Astrocyte (in vitro differentiated cells and primary cell): ENCODE results near the gene TICAM2. TPM values are rescaled to one million over a fixed set of nuclear protein-coding genes. Genes with fewer than 3 reads are reported as not detected.
A peak's percentile ranks its signal among the peaks of the same experiment; 100 is the strongest.

Source experiments
- DNase-seq: peaks from one replicate; pipeline ENCODE4 v3.0.0-alpha.2; 2010; ENCODE audit warnings: low read depth
- FAIRE-seq: peaks from 2 replicates; lab custom pipeline; 2011; peaks lifted over from hg19 to GRCh38; lab: Jason Lieb, UNC
- H2AFZ ChIP-seq: 2 replicates; pipeline ENCODE4 v1.6.0; 2012; ENCODE audit warnings: low read depth, low read length, inconsistent platforms
- H3K27ac ChIP-seq: 2 replicates; pipeline ENCODE4 v1.5.1; 2011; ENCODE audit warnings: low read depth, low read length, inconsistent platforms
- H3K27me3 ChIP-seq: 2 replicates; pipeline ENCODE4 v1.6.0; 2011; ENCODE audit warnings: low read length, inconsistent platforms; ENCODE audit not compliant: insufficient read depth
- H3K36me3 ChIP-seq: 2 replicates; pipeline ENCODE4 v1.5.1; 2011; ENCODE audit warnings: low read length, inconsistent platforms; ENCODE audit not compliant: insufficient read depth
- H3K4me1 ChIP-seq: 2 replicates; pipeline ENCODE4 v1.5.1; 2011; ENCODE audit warnings: low read length, inconsistent platforms; ENCODE audit not compliant: insufficient read depth
- H3K4me2 ChIP-seq: 2 replicates; pipeline ENCODE4 v1.6.0; 2012; ENCODE audit warnings: low read length, inconsistent platforms
- H3K4me3 ChIP-seq: 2 replicates; pipeline ENCODE4 v1.5.1; 2011; ENCODE audit warnings: low read depth, mild to moderate bottlenecking, low read length, inconsistent platforms; ENCODE audit not compliant: insufficient read depth
- H3K79me2 ChIP-seq: 2 replicates; pipeline ENCODE4 v1.6.0; 2012; ENCODE audit warnings: mild to moderate bottlenecking, low read length, inconsistent platforms; ENCODE audit not compliant: insufficient read depth
- H3K9ac ChIP-seq: 2 replicates; pipeline ENCODE4 v1.6.0; 2012; ENCODE audit warnings: mild to moderate bottlenecking, low read length, inconsistent platforms
- H3K9me3 ChIP-seq: 2 replicates; pipeline ENCODE4 v1.5.1; 2012; ENCODE audit warnings: low read depth, mild to moderate bottlenecking, low read length, inconsistent platforms; ENCODE audit not compliant: insufficient read depth
- H4K20me1 ChIP-seq: 2 replicates; pipeline ENCODE4 v1.6.0; 2012; ENCODE audit warnings: low read length, inconsistent platforms; ENCODE audit not compliant: insufficient read depth
- H3K27ac Mint-ChIP-seq: one replicate; pipeline ENCODE4 v1.8.0; 2021; ENCODE audit warnings: mild to moderate bottlenecking, mixed read lengths; ENCODE audit not compliant: unreplicated experiment
- H3K27me3 Mint-ChIP-seq: one replicate; pipeline ENCODE4 v1.8.0; 2021; ENCODE audit warnings: low read depth, mixed read lengths; ENCODE audit not compliant: unreplicated experiment
- H3K36me3 Mint-ChIP-seq: one replicate; pipeline ENCODE4 v1.8.0; 2021; ENCODE audit warnings: low read depth, mixed read lengths; ENCODE audit not compliant: unreplicated experiment
- H3K4me1 Mint-ChIP-seq: one replicate; pipeline ENCODE4 v1.8.0; 2021; ENCODE audit warnings: low read depth, mixed read lengths; ENCODE audit not compliant: unreplicated experiment
- H3K4me3 Mint-ChIP-seq: one replicate; pipeline ENCODE4 v1.8.0; 2021; ENCODE audit warnings: mild to moderate bottlenecking, moderate library complexity, mixed read lengths; ENCODE audit not compliant: unreplicated experiment
- H3K9me3 Mint-ChIP-seq: one replicate; pipeline ENCODE4 v1.8.0; 2021; ENCODE audit warnings: mild to moderate bottlenecking, mixed read lengths; ENCODE audit not compliant: unreplicated experiment
- EZH2 ChIP-seq: IDR thresholded peaks from 2 replicates; pipeline ENCODE4 v1.6.1; 2012; ENCODE audit warnings: mild to moderate bottlenecking, low read length, inconsistent platforms; ENCODE audit not compliant: insufficient read depth
- total RNA-seq: library from RNA; stranded (reverse); gene quantifications from 2 replicates; pipeline ENCODE4 v1.2.1, GENCODE V29; 2021
- TF ChIP-seq, protein P1 (sequence below): IDR thresholded peaks from 2 replicates; pipeline ENCODE4 v1.5.1; 2011; ENCODE audit warnings: low read depth, mild to moderate bottlenecking, inconsistent platforms, low read length, moderate library complexity; ENCODE audit not compliant: insufficient read depth

TICAM2 gene
- total RNA-seq, 1 donor from 2014 or later = 6.8 TPM

DNA sequence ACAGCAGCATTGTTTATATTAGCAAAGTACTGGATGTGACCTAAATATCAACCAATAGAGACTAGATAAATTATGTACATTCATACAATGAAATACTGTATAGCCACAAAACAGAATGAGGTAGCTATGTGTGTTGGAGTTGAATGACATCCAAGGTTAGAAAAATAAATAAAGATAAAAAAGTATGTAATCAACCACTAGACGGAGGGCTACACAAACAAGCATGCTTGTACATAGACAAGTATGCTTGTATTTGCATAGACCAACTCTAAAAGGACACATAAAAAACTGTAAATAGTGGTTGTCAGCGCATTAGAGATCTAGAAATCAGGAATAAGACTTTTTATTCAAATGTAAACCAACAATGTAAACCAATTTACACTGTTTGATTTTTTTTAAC, 60.7 kb downstream of the TICAM2 start:
- H3K4me1 Mint-ChIP-seq = peaks cover 17% of the 10 kb centered on the region
- peaks cover 5% of the 10 kb centered on the region for H3K9me3 Mint-ChIP-seq
- peaks cover 33% of the 10 kb centered on the region for H3K36me3 ChIP-seq
- peak overlapping the region; percentile 98 for H3K4me3 Mint-ChIP-seq
- no peaks in the 10 kb centered on the region for H3K27me3 Mint-ChIP-seq
- H3K79me2 ChIP-seq = peaks cover 76% of the 10 kb centered on the region
- DNase-seq (no peak), FAIRE-seq (no peak)
- peaks cover 73% of the 10 kb centered on the region for H4K20me1 ChIP-seq
- H3K27ac Mint-ChIP-seq = peak overlapping the region; percentile 30
- H3K27ac ChIP-seq = peak overlapping the region; percentile 92
- H3K36me3 Mint-ChIP-seq = peaks cover 20% of the 10 kb centered on the region
- H2AFZ ChIP-seq = no peak overlapping the region
- TF ChIP-seq, protein P1, sequence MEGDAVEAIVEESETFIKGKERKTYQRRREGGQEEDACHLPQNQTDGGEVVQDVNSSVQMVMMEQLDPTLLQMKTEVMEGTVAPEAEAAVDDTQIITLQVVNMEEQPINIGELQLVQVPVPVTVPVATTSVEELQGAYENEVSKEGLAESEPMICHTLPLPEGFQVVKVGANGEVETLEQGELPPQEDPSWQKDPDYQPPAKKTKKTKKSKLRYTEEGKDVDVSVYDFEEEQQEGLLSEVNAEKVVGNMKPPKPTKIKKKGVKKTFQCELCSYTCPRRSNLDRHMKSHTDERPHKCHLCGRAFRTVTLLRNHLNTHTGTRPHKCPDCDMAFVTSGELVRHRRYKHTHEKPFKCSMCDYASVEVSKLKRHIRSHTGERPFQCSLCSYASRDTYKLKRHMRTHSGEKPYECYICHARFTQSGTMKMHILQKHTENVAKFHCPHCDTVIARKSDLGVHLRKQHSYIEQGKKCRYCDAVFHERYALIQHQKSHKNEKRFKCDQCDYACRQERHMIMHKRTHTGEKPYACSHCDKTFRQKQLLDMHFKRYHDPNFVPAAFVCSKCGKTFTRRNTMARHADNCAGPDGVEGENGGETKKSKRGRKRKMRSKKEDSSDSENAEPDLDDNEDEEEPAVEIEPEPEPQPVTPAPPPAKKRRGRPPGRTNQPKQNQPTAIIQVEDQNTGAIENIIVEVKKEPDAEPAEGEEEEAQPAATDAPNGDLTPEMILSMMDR = no peak
- TF ChIP-seq EZH2 = no peak
- H3K9ac ChIP-seq = peak overlapping the region; percentile 95
- H3K27me3 ChIP-seq = no peaks in the 10 kb centered on the region
- peaks cover 4% of the 10 kb centered on the region for H3K9me3 ChIP-seq
- peak overlapping the region; percentile 89 for H3K4me3 ChIP-seq
- H3K4me2 ChIP-seq = peak overlapping the region; percentile 99
- peaks cover 11% of the 10 kb centered on the region for H3K4me1 ChIP-seq

DNA sequence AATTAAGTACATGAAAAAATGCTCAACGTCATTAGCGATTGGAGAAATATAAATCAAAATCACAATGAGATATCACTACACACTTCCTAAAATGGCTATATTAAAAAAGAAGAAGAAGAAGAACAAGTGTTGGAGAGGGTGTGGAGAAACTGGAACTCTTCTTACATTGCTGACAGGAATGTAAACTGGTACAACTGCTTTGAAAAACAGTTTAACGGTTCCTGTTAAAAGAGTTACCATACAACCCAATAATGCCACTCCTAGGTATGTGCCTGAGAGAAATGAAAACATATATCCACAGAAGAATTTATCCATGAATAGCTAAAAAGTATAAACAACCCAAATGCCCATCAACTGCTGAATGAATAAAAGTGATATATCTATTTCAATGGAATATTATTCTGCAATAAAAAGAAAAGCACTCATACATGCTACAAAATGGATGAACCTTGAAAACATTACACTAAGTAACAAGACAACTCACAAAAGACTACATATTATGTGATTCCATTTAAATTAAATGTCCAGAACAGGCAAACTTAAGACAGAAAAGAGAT, 66.7 kb downstream of the TICAM2 start:
- H3K9me3 Mint-ChIP-seq = no peaks in the 10 kb centered on the region

DNA sequence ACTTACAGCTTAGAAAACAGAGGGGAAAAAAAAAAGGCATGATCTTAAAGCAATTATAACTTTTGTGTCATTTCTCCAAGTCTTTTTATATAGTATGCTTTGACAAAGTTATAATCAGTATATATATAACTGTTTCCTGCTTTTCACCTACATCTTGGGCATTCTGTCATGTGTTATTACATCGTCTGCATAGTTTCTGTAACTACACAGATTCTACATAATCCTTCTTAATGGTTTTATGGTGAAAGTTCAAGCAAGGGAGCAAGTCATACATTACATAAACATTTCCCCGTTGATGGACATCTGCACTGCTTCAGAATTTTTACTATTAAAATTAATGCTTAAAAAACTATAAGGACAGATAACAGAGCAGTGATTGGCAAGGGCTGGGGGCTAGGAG, 69.8 kb downstream of the TICAM2 start:
- no peak for TF ChIP-seq EZH2
- TF ChIP-seq, protein P1 = no peak
- H3K4me3 ChIP-seq = no peak overlapping the region
- Mint-ChIP-seq H3K27me3 (no peaks in the 10 kb centered on the region), H3K36me3 (peaks cover 19% of the 10 kb centered on the region), H3K4me3 (no peak overlapping the region), H3K9me3 (no peaks in the 10 kb centered on the region), H3K4me1 (peaks cover 33% of the 10 kb centered on the region), H3K27ac (no peak overlapping the region)
- H3K36me3 ChIP-seq = peaks cover 23% of the 10 kb centered on the region
- H4K20me1 ChIP-seq = peaks cover 70% of the 10 kb centered on the region
- DNase-seq (no peak), FAIRE-seq (no peak)
- no peak overlapping the region for H3K27ac ChIP-seq
- H3K4me1 ChIP-seq = peaks cover 19% of the 10 kb centered on the region
- no peaks in the 10 kb centered on the region for H3K27me3 ChIP-seq
- H3K9ac ChIP-seq = no peak overlapping the region
- no peak overlapping the region for H2AFZ ChIP-seq
- H3K9me3 ChIP-seq = no peaks in the 10 kb centered on the region
- H3K4me2 ChIP-seq = no peak overlapping the region
- peaks cover 100% of the 10 kb centered on the region for H3K79me2 ChIP-seq

More for the DNA sequence above, 66.7 kb downstream of the TICAM2 start:
- Histone ChIP-seq H3K79me2 (peaks cover 100% of the 10 kb centered on the region), H2AFZ (no peak overlapping the region), H3K27ac (no peak overlapping the region), H3K4me1 (peaks cover 19% of the 10 kb centered on the region), H4K20me1 (peaks cover 88% of the 10 kb centered on the region), H3K27me3 (no peaks in the 10 kb centered on the region), H3K9ac (no peak overlapping the region), H3K4me2 (no peak overlapping the region), H3K9me3 (no peaks in the 10 kb centered on the region), H3K4me3 (no peak overlapping the region), H3K36me3 (peaks cover 42% of the 10 kb centered on the region)
- peak overlapping the region; percentile 66 for H3K4me3 Mint-ChIP-seq
- H3K27me3 Mint-ChIP-seq = no peaks in the 10 kb centered on the region
- no peak for DNase-seq
- TF ChIP-seq, protein P1 = no peak
- TF ChIP-seq EZH2 = no peak
- H3K4me1 Mint-ChIP-seq = peaks cover 40% of the 10 kb centered on the region
- no peak overlapping the region for H3K27ac Mint-ChIP-seq
- H3K36me3 Mint-ChIP-seq = peaks cover 28% of the 10 kb centered on the region
- no peak for FAIRE-seq
